SK-MEL-5 (cell line): ENCODE measurements around the gene ARMC10. TPM values are rescaled to one million over a fixed set of nuclear protein-coding genes. Genes with fewer than 3 reads are reported as not detected.
"Not testable (repeated sequence)": the region's sequence is repeated elsewhere in the genome, so short reads cannot be mapped to it uniquely, and the experiment has no call there.

Experiments
- DNase-seq: peaks from one replicate; pipeline ENCODE4 v3.0.0-alpha.2; 2016; ENCODE audit warnings: low read depth, low spot score
- in situ Hi-C: cut with HindIII; loops from 2 replicates; pipeline ENCODE4 v1.10.0; 2016; ENCODE audit warnings: low sequenced_read_pairs, high pct_unique_total_duplicates, low pct_unique_long_range_greater_than_20kb
- total RNA-seq: library from RNA; depleted of rRNA; stranded (reverse); fragments of >200 nt; shearing (Covaris generic); gene quantifications from 2 replicates; pipeline ENCODE4 v1.2.3, GENCODE V29; 2014; rRNA removed

ARMC10 gene
- total RNA-seq, 1 experiment from 2014 or later, result 98.1 TPM

DNA sequence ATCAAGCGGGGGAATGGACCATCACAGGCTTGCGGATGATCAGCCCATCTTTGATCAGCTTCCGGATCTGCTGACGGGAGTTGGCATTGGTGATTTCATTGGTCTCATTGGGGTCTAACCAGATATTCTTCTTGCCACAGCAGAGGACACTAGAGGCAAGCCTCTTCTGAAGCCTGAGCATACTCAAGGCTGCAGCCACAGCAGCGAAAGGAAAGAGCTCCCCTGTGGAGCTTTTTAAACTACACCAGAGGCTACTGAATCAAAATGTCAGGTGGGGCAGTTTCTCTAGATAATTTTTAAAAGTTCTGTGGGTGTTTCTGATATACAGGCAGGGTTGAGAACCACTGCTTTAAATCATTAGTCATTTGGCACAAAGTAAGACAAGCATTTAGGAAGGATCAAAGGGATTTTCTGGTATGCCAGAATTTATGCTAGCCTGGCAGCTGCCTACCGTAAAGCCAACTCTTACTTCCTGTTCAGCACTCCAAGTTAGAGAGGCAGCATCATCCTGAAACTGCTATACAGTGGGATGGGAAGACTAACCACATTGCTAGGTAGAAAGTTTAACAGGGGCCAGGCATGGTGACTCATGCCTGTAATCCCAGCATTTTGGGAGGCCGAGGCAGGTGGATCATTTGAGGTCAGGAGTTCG, 66.9 kb downstream of the ARMC10 start:
- DNase-seq, result no peak
- in situ Hi-C loops, result no loop called here

DNA sequence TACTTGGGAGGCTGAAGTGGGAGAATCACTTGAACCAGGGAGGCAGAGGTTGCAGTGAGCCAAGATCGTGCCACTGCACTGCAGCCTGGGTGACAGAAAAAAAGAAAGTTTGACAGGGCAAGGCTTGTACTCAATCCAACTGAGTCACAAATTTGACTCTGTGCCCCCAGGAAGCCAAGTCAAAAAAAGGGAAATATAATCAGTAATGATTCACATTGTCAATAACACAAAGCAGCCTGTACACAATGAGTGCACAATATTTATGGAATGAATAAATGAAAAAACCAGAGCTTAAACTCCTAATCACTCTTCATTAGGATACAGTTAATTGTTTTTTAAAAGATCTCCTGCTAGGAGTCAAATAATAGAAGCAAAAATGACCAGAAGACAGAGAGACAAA, 67.6 kb downstream of the ARMC10 start:
- no peak for DNase-seq
- in situ Hi-C loops, result no loop called here

GRCh38 chr7:103143868-103144267, 68.9 kb downstream of the ARMC10 start:
- in situ Hi-C loops, result no loop called here
- DNase-seq, result no peak

DNA sequence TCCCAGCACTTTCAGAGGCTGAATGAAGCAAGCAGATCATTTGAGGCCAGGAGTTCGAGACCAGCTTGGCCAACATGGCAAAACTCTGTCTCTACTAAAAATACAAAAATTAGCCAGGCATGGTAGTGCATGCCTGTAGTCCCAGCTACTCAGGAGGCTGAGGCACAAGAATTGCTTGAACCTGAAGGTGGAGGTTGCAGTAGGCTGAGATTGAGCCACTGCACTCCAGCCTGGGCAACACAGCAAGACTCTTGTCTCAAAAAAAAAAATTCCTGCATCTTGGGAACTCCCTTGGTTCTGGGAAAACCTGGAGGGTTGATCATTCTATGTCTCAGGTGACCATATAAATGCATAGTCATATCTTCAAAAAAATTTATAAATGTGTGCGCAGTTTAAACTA, 69.8 kb downstream of the ARMC10 start:
- in situ Hi-C loops, DNase-seq: not testable (repeated sequence)

DNA sequence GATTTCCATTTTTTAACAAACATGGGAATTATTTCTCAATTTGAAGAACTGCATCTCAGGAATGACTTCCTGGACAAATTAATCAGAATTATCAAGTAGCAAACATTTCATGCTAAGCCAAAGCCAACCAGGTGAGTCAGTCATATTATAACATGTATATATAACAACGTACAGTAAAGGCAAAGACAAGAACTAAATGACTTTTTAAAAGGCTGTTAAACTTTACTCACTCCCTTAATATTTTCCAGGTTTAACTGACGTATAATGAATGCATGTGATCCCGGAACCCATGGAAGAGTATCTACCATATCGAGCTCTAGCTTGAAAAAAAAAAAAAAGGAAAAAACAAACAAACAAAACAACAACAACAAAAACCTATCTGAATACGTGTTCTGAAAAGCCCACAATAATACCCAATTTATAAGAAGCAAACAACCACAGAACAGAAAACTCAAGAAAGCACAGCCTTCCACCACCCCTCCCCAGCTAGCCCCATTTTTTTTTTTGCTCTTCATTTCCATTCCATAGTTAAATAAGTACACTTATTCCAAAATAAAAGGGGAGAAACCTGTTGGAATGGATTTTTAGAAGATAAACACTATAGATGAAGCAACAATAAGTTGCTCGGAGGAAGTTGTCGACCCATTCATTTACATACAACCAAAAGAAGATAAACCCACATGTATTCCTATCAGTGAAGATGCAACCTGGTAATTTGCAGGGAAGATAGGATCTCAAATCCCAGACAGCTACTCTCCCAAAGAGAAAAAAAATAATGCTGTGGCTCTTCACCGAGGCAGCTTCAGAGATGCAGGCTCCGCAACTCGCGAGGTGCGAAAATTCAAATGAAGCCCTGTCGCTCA, 73.4 kb downstream of the ARMC10 start:
- peak; percentile 38 for DNase-seq
- in situ Hi-C loops, result no loop called here

Other genes with a start within 250 kb of the ARMC10 start
- gene LRRC17, start 162.1 kb upstream of the ARMC10 start, total RNA-seq, result 0.37 TPM in 1 of 2 replicates, not detected in the other
- 3.2 and 3.4 TPM in 2 replicates for gene FBXL13, start 344 bp upstream of the ARMC10 start, total RNA-seq
- gene NAPEPLD, start 74.0 kb downstream of the ARMC10 start, total RNA-seq, result 33.8 and 37.5 TPM in 2 replicates
- 137 and 146 TPM in 2 replicates for gene PMPCB, start 222.3 kb downstream of the ARMC10 start, total RNA-seq